Stomach (tissue), 4 donors: ENCODE data around the gene MYL9.

Source experiments
- POLR2A ChIP-seq, 4 donors: fragments of 450-650 bp; IDR thresholded peaks; one replicate each; pipeline ENCODE4 v1.6.1; 2016; ENCODE audit warnings: antibody characterized with exemption in 4 of 4, control low read depth in 2 of 4, mild to moderate bottlenecking in 1 of 4, moderate library complexity in 1 of 4
- POLR2AphosphoS5 ChIP-seq, 3 donors: sonication (generic); formaldehyde crosslinking; IDR thresholded peaks; one replicate each; pipeline ENCODE4 v1.6.1; 2016; ENCODE audit warnings: antibody characterized with exemption in 3 of 3
- TF ChIP-seq, protein P1 (sequence below), 7 experiments: fragments of 450-650 bp in 4 of 7; fragments of 200-600 bp in 3 of 7; sonication (generic) in 3 of 7; IDR thresholded peaks; one replicate each; pipeline ENCODE4 v1.5.1; 2016 to 2019; ENCODE audit warnings: antibody characterized with exemption in 7 of 7, control low read depth in 2 of 7, mild to moderate bottlenecking in 1 of 7

DNA sequence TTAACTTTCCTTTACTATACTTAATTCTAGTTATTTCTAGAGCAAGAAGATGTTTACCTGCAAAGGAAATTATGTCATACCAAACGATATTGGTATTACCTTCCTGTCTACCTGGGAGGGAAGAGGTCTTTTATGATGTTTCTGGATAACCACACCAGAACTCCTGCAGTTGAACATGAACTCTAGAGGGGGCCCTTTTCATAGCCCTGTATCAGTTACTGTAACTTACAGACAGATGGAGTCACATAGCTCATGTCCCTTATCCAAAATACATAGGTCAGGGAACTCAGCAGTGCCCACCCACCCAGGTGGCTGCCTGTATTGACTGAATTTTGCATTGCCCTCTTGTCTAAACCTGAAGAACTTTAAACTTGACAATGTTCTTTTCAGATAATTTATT is 35.1 kb upstream of the MYL9 start:
- TF ChIP-seq POLR2AphosphoS5 (IDR thresholded peaks at IDR 0.05) = no peak
- TF ChIP-seq, protein P1, sequence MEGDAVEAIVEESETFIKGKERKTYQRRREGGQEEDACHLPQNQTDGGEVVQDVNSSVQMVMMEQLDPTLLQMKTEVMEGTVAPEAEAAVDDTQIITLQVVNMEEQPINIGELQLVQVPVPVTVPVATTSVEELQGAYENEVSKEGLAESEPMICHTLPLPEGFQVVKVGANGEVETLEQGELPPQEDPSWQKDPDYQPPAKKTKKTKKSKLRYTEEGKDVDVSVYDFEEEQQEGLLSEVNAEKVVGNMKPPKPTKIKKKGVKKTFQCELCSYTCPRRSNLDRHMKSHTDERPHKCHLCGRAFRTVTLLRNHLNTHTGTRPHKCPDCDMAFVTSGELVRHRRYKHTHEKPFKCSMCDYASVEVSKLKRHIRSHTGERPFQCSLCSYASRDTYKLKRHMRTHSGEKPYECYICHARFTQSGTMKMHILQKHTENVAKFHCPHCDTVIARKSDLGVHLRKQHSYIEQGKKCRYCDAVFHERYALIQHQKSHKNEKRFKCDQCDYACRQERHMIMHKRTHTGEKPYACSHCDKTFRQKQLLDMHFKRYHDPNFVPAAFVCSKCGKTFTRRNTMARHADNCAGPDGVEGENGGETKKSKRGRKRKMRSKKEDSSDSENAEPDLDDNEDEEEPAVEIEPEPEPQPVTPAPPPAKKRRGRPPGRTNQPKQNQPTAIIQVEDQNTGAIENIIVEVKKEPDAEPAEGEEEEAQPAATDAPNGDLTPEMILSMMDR (IDR thresholded peaks at IDR 0.05) = no peak
- TF ChIP-seq POLR2A (IDR thresholded peaks at IDR 0.05) = no peak
